GM12875 (cell line): ENCODE data around the gene POLR1G.

Experiments used
- H3K4me3 ChIP-seq: one replicate; pipeline ENCODE4 v1.5.1; 2011; ENCODE audit warnings: low read depth, low read length, control low read depth
- CTCF ChIP-seq: IDR thresholded peaks from 2 replicates; pipeline ENCODE4 v1.5.1; 2011; ENCODE audit warnings: low read depth, mild to moderate bottlenecking, control low read depth, inconsistent platforms, low read length, moderate library complexity, borderline replicate concordance; ENCODE audit not compliant: insufficient read depth

Gene POLR1G

DNA sequence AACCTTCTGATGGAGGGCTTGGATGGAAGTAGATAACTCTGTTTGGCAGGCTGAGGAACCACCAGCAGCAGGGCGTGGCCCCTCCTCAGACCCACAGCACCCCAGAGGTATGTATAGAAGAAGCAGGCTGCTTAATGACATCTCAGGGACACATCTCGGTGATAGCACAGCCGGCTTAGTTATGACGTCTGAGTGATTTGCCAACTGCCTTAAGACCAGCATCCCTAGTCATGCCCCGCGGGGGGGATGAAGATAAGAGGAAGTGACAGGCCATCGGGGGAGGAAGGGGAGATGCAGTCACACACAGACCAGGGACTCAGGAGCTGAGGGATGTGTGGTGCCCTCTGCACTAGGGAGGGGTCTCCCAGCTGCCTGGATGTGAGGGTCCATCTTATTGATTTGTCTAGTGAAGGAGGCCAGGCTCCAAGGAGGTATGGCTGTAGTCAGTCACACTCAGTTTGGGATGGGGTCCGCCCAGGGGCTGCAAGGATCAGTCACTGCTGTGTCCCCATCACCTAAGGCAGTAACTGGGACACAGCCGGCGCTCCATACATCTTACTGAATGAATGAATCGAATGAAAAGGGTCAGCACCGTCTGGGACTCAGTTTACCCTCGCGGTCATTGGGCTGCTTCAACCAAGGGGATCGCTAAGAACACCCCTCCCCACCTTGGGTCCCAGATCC lies 36.5 kb downstream of the POLR1G start:
- TF ChIP-seq CTCF: no peak

DNA sequence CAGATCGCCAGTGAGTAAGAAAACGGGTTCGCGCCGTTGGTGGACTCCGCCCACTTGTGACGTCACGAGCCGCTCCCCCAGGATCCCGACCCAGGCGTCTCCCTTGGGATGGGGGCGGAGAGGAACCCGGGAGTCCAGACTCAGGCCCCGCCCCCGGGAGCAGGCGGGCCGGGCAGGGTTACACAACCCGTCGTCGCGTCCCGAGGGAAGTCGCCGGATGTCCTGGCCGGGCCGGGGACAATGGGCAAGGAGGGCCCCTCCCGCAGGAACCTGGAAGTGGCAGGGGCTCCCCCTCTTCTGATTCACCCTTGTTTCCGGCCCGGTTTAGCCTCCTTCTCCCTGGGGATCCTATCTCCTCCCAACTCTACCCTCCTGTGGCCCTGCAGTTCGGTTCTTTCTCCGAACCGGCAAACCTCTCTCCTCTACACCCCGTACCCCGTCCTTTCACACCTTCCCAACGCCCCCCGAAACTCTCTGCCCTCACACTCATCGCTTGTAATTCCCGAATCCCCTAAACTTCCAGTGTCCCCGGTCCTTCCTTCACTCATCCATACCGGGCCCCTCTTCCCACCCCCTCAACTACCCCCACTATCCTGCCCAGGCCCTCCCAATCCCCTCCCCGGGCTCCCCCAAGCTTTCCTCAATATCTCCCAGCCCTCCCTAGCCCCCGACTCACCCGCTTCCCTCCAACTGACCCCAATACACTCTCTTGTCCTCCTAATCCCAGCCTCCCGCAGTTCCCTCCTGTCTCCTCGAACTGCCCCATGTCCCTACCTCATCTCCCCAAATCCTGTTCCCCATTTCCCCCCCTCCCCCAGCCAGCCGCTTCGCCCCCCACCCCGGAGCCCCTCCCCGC lies 37.2 kb downstream of the POLR1G start:
- TF ChIP-seq CTCF: no peak
- peak overlapping the region; percentile 46 for H3K4me3 ChIP-seq

More for the DNA sequence above, 36.5 kb downstream of the POLR1G start:
- H3K4me3 ChIP-seq: peak overlapping the region; percentile 46

DNA sequence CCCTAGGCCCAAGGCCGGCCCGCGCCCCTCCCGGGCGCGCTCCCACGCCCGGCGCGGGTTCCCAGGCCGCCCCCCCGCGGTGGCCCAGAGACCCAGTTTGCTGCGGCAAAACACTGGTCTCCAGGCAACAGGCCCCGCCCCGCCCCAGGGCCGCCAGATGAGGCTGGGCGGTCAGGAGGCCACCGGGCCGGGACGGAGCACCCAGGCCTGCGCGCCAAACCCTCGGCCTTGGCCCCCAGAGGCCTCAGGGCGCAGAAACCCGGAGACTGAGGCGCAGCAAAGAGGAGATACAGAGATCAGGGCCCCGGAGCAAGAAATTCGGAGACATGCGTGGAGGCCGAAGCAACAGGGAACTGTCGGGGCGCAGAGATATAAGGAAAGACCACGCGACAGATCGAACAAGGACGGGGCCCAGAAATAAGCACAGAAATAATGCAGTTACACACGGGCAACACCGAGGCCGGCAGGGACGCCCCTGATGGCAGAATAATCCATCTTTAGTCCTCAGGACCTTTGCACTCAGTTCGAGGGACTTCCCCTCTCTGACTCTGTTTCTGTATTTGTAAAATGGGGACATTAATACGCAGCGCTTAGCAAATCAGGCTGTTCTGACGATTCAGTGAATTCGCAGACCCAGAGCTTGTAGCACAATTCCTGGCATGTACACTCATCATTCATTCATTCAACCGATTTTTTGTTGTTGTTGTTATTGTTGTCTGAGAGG lies 38.0 kb downstream of the POLR1G start:
- TF ChIP-seq CTCF: 0 out of 2 replicates have a peak, but pooled peaks have one; percentile 22
- peak overlapping the region; percentile 28 for H3K4me3 ChIP-seq

DNA sequence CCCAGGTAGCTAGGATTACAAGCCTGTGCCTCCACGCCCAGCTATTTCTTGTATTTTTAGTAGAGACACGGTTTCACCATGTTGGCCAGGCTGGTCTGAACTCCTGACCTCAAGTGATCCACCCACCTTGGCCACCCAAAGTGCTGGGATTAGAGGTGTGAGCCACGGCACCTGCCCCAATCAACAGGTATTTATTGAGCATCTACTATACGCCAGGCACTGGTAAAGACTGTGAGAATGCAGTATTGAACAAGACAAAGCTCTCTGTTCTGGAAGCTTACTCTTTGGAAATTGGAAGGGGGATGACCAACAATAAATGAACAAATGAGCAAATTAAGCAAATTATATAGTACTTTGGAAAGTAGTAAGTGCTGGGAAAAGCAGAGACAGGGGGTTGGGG lies 38.7 kb downstream of the POLR1G start:
- no peak overlapping the region for H3K4me3 ChIP-seq
- no peak for TF ChIP-seq CTCF

DNA sequence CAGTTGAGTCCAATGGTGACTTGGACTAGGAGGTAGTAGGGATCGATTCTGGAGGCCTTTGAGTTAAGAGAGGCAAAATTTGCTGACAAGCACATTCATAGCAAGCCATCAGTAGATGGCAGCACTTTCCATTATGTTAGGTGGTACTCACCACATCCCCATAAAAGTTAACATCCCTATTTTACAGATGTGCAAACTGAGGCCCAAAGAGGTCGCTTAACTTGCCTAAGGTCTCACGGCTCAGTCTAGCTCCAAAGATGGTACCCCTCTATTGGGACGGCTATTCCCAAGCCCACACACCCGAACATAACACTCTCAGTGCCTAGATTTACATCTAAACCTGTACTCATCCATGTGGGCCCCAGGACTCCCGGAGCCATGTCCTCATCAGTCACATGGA lies 39.9 kb downstream of the POLR1G start:
- H3K4me3 ChIP-seq: no peak overlapping the region
- peak; percentile 52; the same call in 1 of the 2 replicates for TF ChIP-seq CTCF

GRCh38 chr19:45446944-45447343 lies 40.5 kb downstream of the POLR1G start:
- TF ChIP-seq CTCF: no peak

More at GRCh38 chr19:45446944-45447343, 40.5 kb downstream of the POLR1G start:
- no peak overlapping the region for H3K4me3 ChIP-seq
